ENCODE data around the gene GPC5.

The GPC5 gene

DNA sequence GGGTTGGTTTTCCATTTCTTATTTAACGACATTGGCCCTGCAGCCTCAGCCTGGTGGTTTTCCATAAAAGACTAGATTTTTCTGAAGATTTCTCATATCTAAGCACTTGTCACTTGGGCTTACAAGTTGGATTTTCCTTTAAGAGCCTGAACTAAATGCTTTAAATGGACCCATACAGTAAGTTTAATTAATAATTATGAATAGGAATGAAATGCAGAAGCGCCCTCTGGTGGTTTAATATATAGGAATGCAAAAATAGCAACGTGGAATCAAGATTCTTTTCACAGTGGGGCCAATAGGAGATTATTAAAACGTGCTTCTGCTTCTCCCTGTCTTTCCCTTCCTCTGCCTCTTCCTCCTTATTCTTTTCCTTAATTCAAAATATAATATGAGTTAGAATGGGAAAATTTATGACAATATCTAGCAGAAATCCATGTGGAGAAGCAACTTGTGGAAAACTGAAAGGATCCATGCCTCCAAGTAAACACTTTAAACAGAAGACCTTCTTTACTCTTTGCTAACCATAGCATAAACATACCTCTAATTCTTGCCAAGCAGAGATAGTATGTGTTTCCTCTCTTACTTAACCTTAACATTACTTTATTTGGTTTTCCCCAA is 324.0 kb downstream of the GPC5 start:
- H2BK5ac ChIP-seq (ENCODE audit: low read depth, low read length, poor library complexity, severe bottlenecking): no peak overlapping the region
- no peak overlapping the region for H3K4me3 ChIP-seq (ENCODE audit: insufficient read depth in 1 of 2, low read depth in 1 of 2, low read length in 2 of 2)
- H4K8ac ChIP-seq (ENCODE audit: low read length): no peak overlapping the region
- no peak overlapping the region for H2BK12ac ChIP-seq (ENCODE audit: low read length in 2 of 2)
- peaks cover 3% of the 10 kb centered on the region for H3K4me1 ChIP-seq (ENCODE audit: control insufficient read depth, insufficient read depth, low read depth, low read length)
- no peak overlapping the region for H3K14ac ChIP-seq (ENCODE audit: low read length in 2 of 2)
- H3K36me3 ChIP-seq (ENCODE audit: control insufficient read depth in 1 of 2, insufficient read depth in 2 of 2, low read depth in 1 of 2, low read length in 2 of 2): no peaks in the 10 kb centered on the region
- no peak overlapping the region for H4K91ac ChIP-seq (ENCODE audit: low read length)
- H3K79me1 ChIP-seq (replicated peaks; ENCODE audit: low read length, poor library complexity, severe bottlenecking): no peaks in the 10 kb centered on the region
- no peak overlapping the region for H3K27ac ChIP-seq (ENCODE audit: low read length, poor library complexity, severe bottlenecking)
- H3K9ac ChIP-seq (ENCODE audit: low read length): peak overlapping the region; percentile 27
- DNase-seq: peak; percentile 40
- no peaks in the 10 kb centered on the region for H3K9me3 ChIP-seq (ENCODE audit: control insufficient read depth, low read length)
- no peak overlapping the region for H2AFZ ChIP-seq (ENCODE audit: low read depth, low read length)
- no CpG with 5 or more reads among the region's 4 CpGs for WGBS
- H3K4ac ChIP-seq (ENCODE audit: low read depth in 1 of 2, low read length in 2 of 2): no peak overlapping the region
- no peak overlapping the region for H3K23ac ChIP-seq (ENCODE audit: low read length in 2 of 2)
- no peak overlapping the region for H2BK15ac ChIP-seq (ENCODE audit: low read depth, poor library complexity, severe bottlenecking)
- H2AK5ac ChIP-seq (ENCODE audit: low read length, severe bottlenecking): no peak overlapping the region
- H2BK120ac ChIP-seq (ENCODE audit: low read depth, low read length): no peak overlapping the region
- H3K27me3 ChIP-seq (ENCODE audit: control insufficient read depth in 1 of 2, insufficient read depth in 1 of 2, low read length in 2 of 2): no peaks in the 10 kb centered on the region
- no peak overlapping the region for H3K4me2 ChIP-seq (ENCODE audit: low read length, poor library complexity, severe bottlenecking)
- H3K18ac ChIP-seq (ENCODE audit: low read depth in 1 of 2, low read length in 2 of 2): no peak overlapping the region

DNA sequence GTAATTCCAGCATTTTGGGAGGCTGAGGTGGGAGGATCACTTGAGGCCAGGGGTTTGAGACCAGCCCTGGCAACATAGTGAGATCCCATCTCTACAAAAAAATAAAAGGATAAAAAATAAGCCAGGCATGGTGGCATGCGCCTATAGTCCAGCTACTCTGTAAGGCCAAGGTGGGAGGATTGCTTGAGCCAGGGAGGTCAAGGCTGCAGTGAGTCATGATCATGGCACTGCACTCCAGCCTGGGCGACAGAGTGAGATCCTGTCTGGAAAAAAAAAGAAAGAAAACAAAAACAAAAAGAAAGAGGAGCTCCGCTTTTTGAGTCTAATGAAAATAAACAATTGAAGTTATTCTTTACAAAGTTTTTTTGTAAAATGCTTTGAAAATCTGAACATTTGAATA is 326.2 kb downstream of the GPC5 start:
- no peak overlapping the region for H3K4me2 ChIP-seq (ENCODE audit: low read length, poor library complexity, severe bottlenecking)
- H2BK12ac ChIP-seq (ENCODE audit: low read length in 2 of 2): no peak overlapping the region
- H3K27ac ChIP-seq (ENCODE audit: low read length, poor library complexity, severe bottlenecking): no peak overlapping the region
- no peak overlapping the region for H2AK5ac ChIP-seq (ENCODE audit: low read length, severe bottlenecking)
- H4K91ac ChIP-seq (ENCODE audit: low read length): no peak overlapping the region
- H2BK120ac ChIP-seq (ENCODE audit: low read depth, low read length): no peak overlapping the region
- no peak overlapping the region for H3K4ac ChIP-seq (ENCODE audit: low read depth in 1 of 2, low read length in 2 of 2)
- H2BK15ac ChIP-seq (ENCODE audit: low read depth, poor library complexity, severe bottlenecking): no peak overlapping the region
- H4K8ac ChIP-seq (ENCODE audit: low read length): no peak overlapping the region
- H3K23ac ChIP-seq (ENCODE audit: low read length in 2 of 2): no peak overlapping the region
- no peaks in the 10 kb centered on the region for H3K9me3 ChIP-seq (ENCODE audit: control insufficient read depth, low read length)
- no peaks in the 10 kb centered on the region for H3K4me1 ChIP-seq (ENCODE audit: control insufficient read depth, insufficient read depth, low read depth, low read length)
- H3K14ac ChIP-seq (ENCODE audit: low read length in 2 of 2): no peak overlapping the region
- no peak overlapping the region for H2BK5ac ChIP-seq (ENCODE audit: low read depth, low read length, poor library complexity, severe bottlenecking)
- H3K79me1 ChIP-seq (replicated peaks; ENCODE audit: low read length, poor library complexity, severe bottlenecking): no peaks in the 10 kb centered on the region
- no peak for DNase-seq
- H3K18ac ChIP-seq (ENCODE audit: low read depth in 1 of 2, low read length in 2 of 2): no peak overlapping the region
- no peak overlapping the region for H2AFZ ChIP-seq (ENCODE audit: low read depth, low read length)
- no peak overlapping the region for H3K9ac ChIP-seq (ENCODE audit: low read length)
- H3K36me3 ChIP-seq (ENCODE audit: control insufficient read depth in 1 of 2, insufficient read depth in 2 of 2, low read depth in 1 of 2, low read length in 2 of 2): no peaks in the 10 kb centered on the region
- no peaks in the 10 kb centered on the region for H3K27me3 ChIP-seq (ENCODE audit: control insufficient read depth in 1 of 2, insufficient read depth in 1 of 2, low read length in 2 of 2)
- no peak overlapping the region for H3K4me3 ChIP-seq (ENCODE audit: insufficient read depth in 1 of 2, low read depth in 1 of 2, low read length in 2 of 2)
- WGBS: 64% methylated on average over 3 of the region's 3 CpGs

DNA sequence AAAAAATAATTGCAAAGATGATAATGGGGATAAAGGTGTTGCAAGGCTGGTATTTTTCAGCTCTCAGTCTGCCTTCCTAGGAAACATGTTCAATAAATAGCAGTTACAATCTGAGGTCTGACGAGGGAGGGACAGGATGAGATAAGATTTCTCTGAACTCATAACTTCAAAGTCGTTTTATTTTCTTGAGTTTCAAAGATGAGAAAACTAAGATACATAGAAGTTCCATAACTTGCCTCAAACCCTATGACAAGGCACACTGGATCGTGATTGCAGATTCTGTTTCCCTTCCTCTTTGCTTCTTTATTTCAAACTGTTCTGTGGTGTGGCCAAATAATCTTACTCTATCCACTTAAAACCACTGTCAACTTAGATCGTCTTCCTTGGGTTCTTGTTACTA is 327.2 kb downstream of the GPC5 start:
- no peaks in the 10 kb centered on the region for H3K36me3 ChIP-seq (ENCODE audit: control insufficient read depth in 1 of 2, insufficient read depth in 2 of 2, low read depth in 1 of 2, low read length in 2 of 2)
- H4K91ac ChIP-seq (ENCODE audit: low read length): no peak overlapping the region
- no peak overlapping the region for H3K4me2 ChIP-seq (ENCODE audit: low read length, poor library complexity, severe bottlenecking)
- no peak overlapping the region for H2BK5ac ChIP-seq (ENCODE audit: low read depth, low read length, poor library complexity, severe bottlenecking)
- H3K14ac ChIP-seq (ENCODE audit: low read length in 2 of 2): no peak overlapping the region
- H3K9ac ChIP-seq (ENCODE audit: low read length): no peak overlapping the region
- no peak overlapping the region for H3K4me3 ChIP-seq (ENCODE audit: insufficient read depth in 1 of 2, low read depth in 1 of 2, low read length in 2 of 2)
- H2AFZ ChIP-seq (ENCODE audit: low read depth, low read length): no peak overlapping the region
- no peak overlapping the region for H3K23ac ChIP-seq (ENCODE audit: low read length in 2 of 2)
- no peaks in the 10 kb centered on the region for H3K9me3 ChIP-seq (ENCODE audit: control insufficient read depth, low read length)
- H2BK15ac ChIP-seq (ENCODE audit: low read depth, poor library complexity, severe bottlenecking): no peak overlapping the region
- H3K27ac ChIP-seq (ENCODE audit: low read length, poor library complexity, severe bottlenecking): no peak overlapping the region
- no peak for DNase-seq
- H2BK120ac ChIP-seq (ENCODE audit: low read depth, low read length): no peak overlapping the region
- no peaks in the 10 kb centered on the region for H3K27me3 ChIP-seq (ENCODE audit: control insufficient read depth in 1 of 2, insufficient read depth in 1 of 2, low read length in 2 of 2)
- no peaks in the 10 kb centered on the region for H3K79me1 ChIP-seq (replicated peaks; ENCODE audit: low read length, poor library complexity, severe bottlenecking)
- WGBS: 89% methylated on average over 3 of the region's 4 CpGs
- H3K4me1 ChIP-seq (ENCODE audit: control insufficient read depth, insufficient read depth, low read depth, low read length): no peaks in the 10 kb centered on the region
- H3K18ac ChIP-seq (ENCODE audit: low read depth in 1 of 2, low read length in 2 of 2): no peak overlapping the region
- no peak overlapping the region for H4K8ac ChIP-seq (ENCODE audit: low read length)
- H3K4ac ChIP-seq (ENCODE audit: low read depth in 1 of 2, low read length in 2 of 2): no peak overlapping the region
- no peak overlapping the region for H2AK5ac ChIP-seq (ENCODE audit: low read length, severe bottlenecking)
- no peak overlapping the region for H2BK12ac ChIP-seq (ENCODE audit: low read length in 2 of 2)

DNA sequence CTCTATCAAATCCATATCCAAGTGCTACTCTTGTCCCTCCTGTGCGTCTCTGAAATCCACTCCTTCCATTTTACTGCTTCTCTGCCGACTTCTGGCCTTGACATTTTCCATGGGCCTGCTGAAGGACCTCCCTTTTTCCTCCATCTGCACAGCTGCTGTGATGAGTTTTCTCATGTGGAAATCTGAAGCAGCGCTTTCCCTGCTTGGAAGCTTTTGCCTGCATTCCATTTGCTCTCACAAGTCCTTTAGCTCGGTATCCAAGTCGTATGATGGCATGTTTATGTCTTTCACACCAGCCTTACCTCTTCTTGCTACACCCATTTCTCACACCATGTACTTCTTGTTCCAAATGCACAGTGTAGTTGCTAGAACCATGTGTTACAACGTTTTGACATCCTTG is 328.2 kb downstream of the GPC5 start:
- H3K36me3 ChIP-seq (ENCODE audit: control insufficient read depth in 1 of 2, insufficient read depth in 2 of 2, low read depth in 1 of 2, low read length in 2 of 2): no peaks in the 10 kb centered on the region
- no peak overlapping the region for H2AK5ac ChIP-seq (ENCODE audit: low read length, severe bottlenecking)
- H3K14ac ChIP-seq (ENCODE audit: low read length in 2 of 2): no peak overlapping the region
- 72% methylated on average over 6 of the region's 6 CpGs for WGBS
- no peak overlapping the region for H3K9ac ChIP-seq (ENCODE audit: low read length)
- H3K79me1 ChIP-seq (replicated peaks; ENCODE audit: low read length, poor library complexity, severe bottlenecking): no peaks in the 10 kb centered on the region
- no peak overlapping the region for H4K91ac ChIP-seq (ENCODE audit: low read length)
- no peak overlapping the region for H3K27ac ChIP-seq (ENCODE audit: low read length, poor library complexity, severe bottlenecking)
- no peaks in the 10 kb centered on the region for H3K9me3 ChIP-seq (ENCODE audit: control insufficient read depth, low read length)
- H3K18ac ChIP-seq (ENCODE audit: low read depth in 1 of 2, low read length in 2 of 2): no peak overlapping the region
- no peak overlapping the region for H3K23ac ChIP-seq (ENCODE audit: low read length in 2 of 2)
- H3K4me1 ChIP-seq (ENCODE audit: control insufficient read depth, insufficient read depth, low read depth, low read length): no peaks in the 10 kb centered on the region
- no peak overlapping the region for H3K4me2 ChIP-seq (ENCODE audit: low read length, poor library complexity, severe bottlenecking)
- H2BK15ac ChIP-seq (ENCODE audit: low read depth, poor library complexity, severe bottlenecking): no peak overlapping the region
- no peak for DNase-seq
- H2AFZ ChIP-seq (ENCODE audit: low read depth, low read length): no peak overlapping the region
- H2BK5ac ChIP-seq (ENCODE audit: low read depth, low read length, poor library complexity, severe bottlenecking): no peak overlapping the region
- no peak overlapping the region for H3K4ac ChIP-seq (ENCODE audit: low read depth in 1 of 2, low read length in 2 of 2)
- H3K4me3 ChIP-seq (ENCODE audit: insufficient read depth in 1 of 2, low read depth in 1 of 2, low read length in 2 of 2): no peak overlapping the region
- H3K27me3 ChIP-seq (ENCODE audit: control insufficient read depth in 1 of 2, insufficient read depth in 1 of 2, low read length in 2 of 2): no peaks in the 10 kb centered on the region
- no peak overlapping the region for H2BK12ac ChIP-seq (ENCODE audit: low read length in 2 of 2)
- H2BK120ac ChIP-seq (ENCODE audit: low read depth, low read length): no peak overlapping the region
- no peak overlapping the region for H4K8ac ChIP-seq (ENCODE audit: low read length)
